Measurements from ENCODE around the gene NET1. TPM values are rescaled to one million over a fixed set of nuclear protein-coding genes. Genes with fewer than 3 reads are reported as not detected.

Gene NET1
- total and polyA plus RNA-seq, 2 experiments from 2014 or later = 62.5 to 96.4 TPM

DNA sequence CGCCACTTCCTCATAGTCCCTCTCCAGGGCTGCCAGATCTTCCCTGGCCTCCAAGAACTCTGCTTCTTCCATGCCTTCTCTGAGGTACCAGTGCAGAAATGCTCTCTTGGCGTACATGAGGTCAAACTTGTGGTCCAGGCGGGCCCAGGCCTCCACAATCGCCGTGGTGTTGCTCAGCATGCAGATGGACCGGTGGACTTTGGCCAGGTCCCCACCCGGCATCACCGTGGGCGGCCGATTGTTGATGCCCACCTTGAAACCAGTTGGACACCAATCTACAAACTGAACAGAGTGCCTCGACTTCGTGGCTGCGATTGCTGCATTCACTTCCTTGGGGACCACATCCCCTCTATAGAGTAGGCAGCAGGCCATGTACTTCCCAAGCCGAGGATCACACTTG, 18.8 kb upstream of the NET1 start:
- TF ChIP-seq EZH2phosphoT487 (IDR thresholded peaks at IDR 0.05; ENCODE audit: low read depth, severe bottlenecking, unreplicated experiment) = no peak
- TF ChIP-seq CTCF (IDR thresholded peaks at IDR 0.05; ENCODE audit: poor library complexity) = no peak
- no peak for TF ChIP-seq EZH2 (IDR thresholded peaks at IDR 0.05; ENCODE audit: borderline replicate concordance)
- Histone ChIP-seq H3K79me2 (no peaks in the 10 kb centered on the region), H2AFZ (no peak overlapping the region), H3K9me2 (replicated peaks; ENCODE audit: insufficient read depth) (no peaks in the 10 kb centered on the region), H3K27me3 (no peaks in the 10 kb centered on the region), H3K36me3 (replicated peaks; ENCODE audit: insufficient read depth, low read depth) (no peaks in the 10 kb centered on the region), H4K20me1 (ENCODE audit: insufficient read depth, poor library complexity, severe bottlenecking) (no peaks in the 10 kb centered on the region), H3K9me3 (ENCODE audit: low read depth) (peaks cover 12% of the 10 kb centered on the region), H3K4me1 (ENCODE audit: insufficient read depth) (no peaks in the 10 kb centered on the region), H3K4me3 (no peak overlapping the region), H3K27ac (no peak overlapping the region), H3K4me2 (no peak overlapping the region)
- DNase-seq (ENCODE audit: low spot score) = no peak
- 95% methylated on average over 14 of the region's 14 CpGs for WGBS (ENCODE audit: low lambda C conversion rate, missing lambda C conversion rate)

- Histone ChIP-seq H2AFZ (no peak overlapping the region), H3K36me3 (replicated peaks; ENCODE audit: insufficient read depth, low read depth) (no peaks in the 10 kb centered on the region), H3K4me1 (ENCODE audit: insufficient read depth) (no peaks in the 10 kb centered on the region), H3K9me2 (replicated peaks; ENCODE audit: insufficient read depth) (no peaks in the 10 kb centered on the region), H3K27ac (no peak overlapping the region), H3K9me3 (ENCODE audit: low read depth) (peaks cover 8% of the 10 kb centered on the region), H4K20me1 (ENCODE audit: insufficient read depth, poor library complexity, severe bottlenecking) (no peaks in the 10 kb centered on the region), H3K27me3 (no peaks in the 10 kb centered on the region), H3K4me2 (no peak overlapping the region), H3K79me2 (no peaks in the 10 kb centered on the region), H3K4me3 (no peak overlapping the region)
- 90% methylated on average over 18 of the region's 18 CpGs for WGBS (ENCODE audit: low lambda C conversion rate, missing lambda C conversion rate)
- no peak for DNase-seq (ENCODE audit: low spot score)
- TF ChIP-seq EZH2 (IDR thresholded peaks at IDR 0.05; ENCODE audit: borderline replicate concordance) = no peak
- no peak for TF ChIP-seq EZH2phosphoT487 (IDR thresholded peaks at IDR 0.05; ENCODE audit: low read depth, severe bottlenecking, unreplicated experiment)
- no peak for TF ChIP-seq CTCF (IDR thresholded peaks at IDR 0.05; ENCODE audit: poor library complexity)
Observed at GRCh38 chr10:5395168-5395567, 17.2 kb upstream of the NET1 start.

- no peaks in the 10 kb centered on the region for H3K9me2 ChIP-seq (replicated peaks; ENCODE audit: insufficient read depth)
- H3K36me3 ChIP-seq (replicated peaks; ENCODE audit: insufficient read depth, low read depth) = no peaks in the 10 kb centered on the region
- TF ChIP-seq EZH2 (IDR thresholded peaks at IDR 0.05; ENCODE audit: borderline replicate concordance) (no peak), CTCF (IDR thresholded peaks at IDR 0.05; ENCODE audit: poor library complexity) (no peak), EZH2phosphoT487 (IDR thresholded peaks at IDR 0.05; ENCODE audit: low read depth, severe bottlenecking, unreplicated experiment) (no peak)
- no peaks in the 10 kb centered on the region for H3K9me3 ChIP-seq (ENCODE audit: low read depth)
- H3K4me3 ChIP-seq = no peak overlapping the region
- no peak for DNase-seq (ENCODE audit: low spot score)
- WGBS (ENCODE audit: low lambda C conversion rate, missing lambda C conversion rate) = 93% methylated on average over 12 of the region's 12 CpGs
- no peaks in the 10 kb centered on the region for H3K79me2 ChIP-seq
- H3K4me2 ChIP-seq = no peak overlapping the region
- H3K4me1 ChIP-seq (ENCODE audit: insufficient read depth) = no peaks in the 10 kb centered on the region
- no peak overlapping the region for H2AFZ ChIP-seq
- H4K20me1 ChIP-seq (ENCODE audit: insufficient read depth, poor library complexity, severe bottlenecking) = no peaks in the 10 kb centered on the region
- no peak overlapping the region for H3K27ac ChIP-seq
- no peaks in the 10 kb centered on the region for H3K27me3 ChIP-seq
Observed at GRCh38 chr10:5396556-5397300, 15.6 kb upstream of the NET1 start.
